Skeletal muscle tissue (tissue), 4 donors: ENCODE measurements around the gene RIC1. TPM values are rescaled to one million over a fixed set of nuclear protein-coding genes. Genes with fewer than 3 reads are reported as not detected.
"Not testable (repeated sequence)": the region's sequence is repeated elsewhere in the genome, so short reads cannot be mapped to it uniquely, and the experiment has no call there.

Experiments used
- H3K27ac ChIP-seq: one replicate; pipeline ENCODE4 v1.7.0; 2013; ENCODE audit warnings: mild to moderate bottlenecking, low read depth, low read length, inconsistent platforms
- H3K27me3 ChIP-seq, 3 donors: one replicate each; pipeline ENCODE4 v1.7.0; 2013; ENCODE audit warnings: low read length in 3 of 3; ENCODE audit not compliant: control insufficient read depth in 3 of 3, insufficient read depth in 3 of 3
- H3K36me3 ChIP-seq, 3 donors: one replicate each; pipeline ENCODE4 v1.7.0; 2013; ENCODE audit warnings: low read length in 3 of 3; ENCODE audit not compliant: control insufficient read depth in 3 of 3, insufficient read depth in 3 of 3
- H3K4me1 ChIP-seq, 3 donors: one replicate each; pipeline ENCODE4 v1.7.0; 2013; ENCODE audit warnings: low read length in 3 of 3, mild to moderate bottlenecking in 3 of 3; ENCODE audit not compliant: control insufficient read depth in 3 of 3, insufficient read depth in 3 of 3
- H3K4me3 ChIP-seq, 3 donors: one replicate each; pipeline ENCODE4 v1.7.0; 2013; ENCODE audit warnings: low read length in 3 of 3
- H3K9ac ChIP-seq, 3 donors: one replicate each; pipeline ENCODE4 v1.7.0; 2013; ENCODE audit warnings: low read length in 3 of 3, mild to moderate bottlenecking in 3 of 3, moderate library complexity in 2 of 3, low read depth in 1 of 3
- H3K9me3 ChIP-seq, 3 donors: one replicate each; pipeline ENCODE4 v1.7.0; 2013; ENCODE audit warnings: low read length in 3 of 3; ENCODE audit not compliant: control insufficient read depth in 3 of 3
- total RNA-seq: library from RNA; depleted of rRNA; stranded (reverse); fragments of >200 nt; gene quantifications from one replicate; pipeline ENCODE4 v1.2.3, GENCODE V29; 2014
- donor health status: Osteomylitis.

RIC1 gene
- total RNA-seq, 1 donor from 2014 or later: 26.6 TPM

GRCh38 chr9:5778805-5779204, 149.9 kb downstream of the RIC1 start:
- Histone ChIP-seq H3K9me3 (peaks cover 0 to 8% (median 2%) of the 10 kb centered on the region in 3 donors), H3K36me3 (peaks cover 29 to 49% (median 45%) of the 10 kb centered on the region in 3 donors), H3K27me3 (no peaks in the 10 kb centered on the region), H3K4me3 (peak overlapping the region in 1 of 3 donors; percentile 6), H3K27ac (no peak overlapping the region), H3K9ac (no peak overlapping the region), H3K4me1 (no peaks in the 10 kb centered on the region)

DNA sequence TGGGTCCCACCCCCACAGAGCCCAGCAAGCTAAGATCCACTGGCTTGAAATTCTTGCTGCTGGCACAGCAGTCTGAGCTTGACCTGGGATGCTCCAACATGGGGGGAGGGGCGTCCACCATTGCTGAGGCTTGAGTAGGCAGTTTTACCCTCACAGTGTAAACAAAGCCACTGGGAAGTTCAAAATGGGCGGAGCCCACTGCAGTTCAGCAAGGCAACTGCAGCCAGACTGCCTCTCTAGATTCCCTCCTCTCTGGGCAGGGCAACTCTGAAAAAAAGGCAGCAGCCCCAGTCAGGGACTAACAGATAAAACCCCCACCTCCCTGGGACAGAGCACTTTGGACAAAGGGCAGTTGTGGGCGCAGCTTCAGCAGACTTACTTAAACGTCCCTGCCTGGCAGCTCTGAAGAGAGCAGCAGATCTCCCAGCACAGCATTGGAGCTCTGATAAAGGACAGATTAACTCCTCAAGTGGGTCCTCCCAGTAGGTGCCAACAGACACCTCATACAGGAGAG, 150.9 kb downstream of the RIC1 start:
- H3K36me3 ChIP-seq: peaks cover 23 to 40% (median 36%) of the 10 kb centered on the region in 3 donors
- H3K4me1 ChIP-seq, H3K9ac ChIP-seq, H3K27ac ChIP-seq, H3K4me3 ChIP-seq, H3K27me3 ChIP-seq, H3K9me3 ChIP-seq: not testable (repeated sequence)

DNA sequence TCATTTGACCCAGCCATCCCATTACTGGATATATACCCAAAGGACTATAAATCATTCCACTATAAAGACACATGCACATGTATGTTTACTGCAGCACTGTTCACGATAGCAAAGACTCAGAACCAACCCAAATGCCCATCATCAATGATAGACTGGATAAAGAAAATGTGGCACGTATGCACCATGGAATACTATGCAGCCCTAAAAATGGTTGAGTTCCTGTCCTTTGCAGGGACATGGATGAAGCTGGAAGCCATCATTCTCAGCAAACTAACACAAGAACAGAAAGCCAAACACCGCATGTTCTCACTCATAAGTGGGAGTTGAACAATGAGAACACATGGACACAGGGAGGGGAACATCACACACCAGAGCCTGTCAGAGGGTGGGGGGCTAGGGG, 154.5 kb downstream of the RIC1 start:
- H3K36me3 ChIP-seq: peaks cover 33 to 47% (median 45%) of the 10 kb centered on the region in 3 donors
- not testable (repeated sequence) for H3K4me3 ChIP-seq, H3K9ac ChIP-seq, H3K27ac ChIP-seq, H3K4me1 ChIP-seq, H3K27me3 ChIP-seq, H3K9me3 ChIP-seq

GRCh38 chr9:5783982-5784381, 155.1 kb downstream of the RIC1 start:
- Histone ChIP-seq H3K9ac (no peak overlapping the region), H3K4me1 (no peaks in the 10 kb centered on the region), H3K27me3 (no peaks in the 10 kb centered on the region), H3K4me3 (no peak overlapping the region), H3K9me3 (no peaks in the 10 kb centered on the region), H3K27ac (no peak overlapping the region), H3K36me3 (peaks cover 27 to 41% (median 39%) of the 10 kb centered on the region in 3 donors)

GRCh38 chr9:5784526-5785315, 155.8 kb downstream of the RIC1 start:
- H3K9me3 ChIP-seq: no peaks in the 10 kb centered on the region

DNA sequence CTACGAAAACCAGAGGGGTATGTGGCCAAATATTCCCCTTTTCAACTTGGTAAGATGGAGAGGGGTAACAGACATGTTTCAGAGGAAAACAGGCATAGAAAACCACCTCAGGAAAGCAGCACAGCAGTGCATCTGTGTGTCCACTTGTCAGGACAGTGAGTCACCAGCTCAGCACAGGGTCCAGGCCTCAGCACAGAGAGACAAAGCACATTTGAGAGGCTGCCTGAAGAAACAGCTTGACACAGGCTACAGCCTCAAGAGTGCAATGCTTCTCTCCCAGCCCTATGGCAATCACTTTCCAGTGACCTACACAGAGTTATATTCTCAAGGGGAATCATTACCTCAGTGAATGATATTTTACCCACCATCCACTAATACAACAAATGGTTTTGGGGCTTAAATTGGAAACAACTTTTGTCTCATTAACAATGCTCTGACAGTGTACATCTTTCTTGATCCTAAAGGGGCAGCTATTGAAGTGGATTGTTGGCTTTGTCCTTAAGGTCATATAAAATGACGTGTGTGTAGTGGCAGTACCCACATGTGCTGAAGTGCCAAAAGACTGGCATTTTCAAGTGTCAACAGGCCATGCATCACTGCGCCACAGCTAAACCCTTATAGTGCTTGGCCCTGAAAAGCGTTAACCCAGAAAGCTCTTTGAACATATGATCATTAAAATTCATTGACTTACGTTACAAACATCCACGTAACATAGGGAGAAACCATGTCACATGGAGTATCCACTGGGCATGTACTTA, 157.6 kb downstream of the RIC1 start:
- Histone ChIP-seq H3K36me3 (peaks cover 13 to 30% (median 24%) of the 10 kb centered on the region in 3 donors), H3K9ac (no peak overlapping the region), H3K4me1 (no peaks in the 10 kb centered on the region), H3K4me3 (no peak overlapping the region), H3K9me3 (no peaks in the 10 kb centered on the region), H3K27ac (no peak overlapping the region), H3K27me3 (no peaks in the 10 kb centered on the region)

More at GRCh38 chr9:5784526-5785315, 155.8 kb downstream of the RIC1 start:
- no peak overlapping the region for H3K9ac ChIP-seq
- H3K27me3 ChIP-seq: no peaks in the 10 kb centered on the region
- peaks cover 21 to 37% (median 36%) of the 10 kb centered on the region in 3 donors for H3K36me3 ChIP-seq
- H3K4me3 ChIP-seq: no peak overlapping the region
- H3K27ac ChIP-seq: no peak overlapping the region
- no peaks in the 10 kb centered on the region for H3K4me1 ChIP-seq

- H3K4me3 ChIP-seq: no peak overlapping the region
- H3K36me3 ChIP-seq: peaks cover 13 to 30% (median 23%) of the 10 kb centered on the region in 3 donors
- no peaks in the 10 kb centered on the region for H3K4me1 ChIP-seq
- no peaks in the 10 kb centered on the region for H3K9me3 ChIP-seq
- no peak overlapping the region for H3K9ac ChIP-seq
- H3K27ac ChIP-seq: no peak overlapping the region
- no peaks in the 10 kb centered on the region for H3K27me3 ChIP-seq
These were observed 158.3 kb downstream of the RIC1 start for GRCh38 chr9:5787220-5787619.

DNA sequence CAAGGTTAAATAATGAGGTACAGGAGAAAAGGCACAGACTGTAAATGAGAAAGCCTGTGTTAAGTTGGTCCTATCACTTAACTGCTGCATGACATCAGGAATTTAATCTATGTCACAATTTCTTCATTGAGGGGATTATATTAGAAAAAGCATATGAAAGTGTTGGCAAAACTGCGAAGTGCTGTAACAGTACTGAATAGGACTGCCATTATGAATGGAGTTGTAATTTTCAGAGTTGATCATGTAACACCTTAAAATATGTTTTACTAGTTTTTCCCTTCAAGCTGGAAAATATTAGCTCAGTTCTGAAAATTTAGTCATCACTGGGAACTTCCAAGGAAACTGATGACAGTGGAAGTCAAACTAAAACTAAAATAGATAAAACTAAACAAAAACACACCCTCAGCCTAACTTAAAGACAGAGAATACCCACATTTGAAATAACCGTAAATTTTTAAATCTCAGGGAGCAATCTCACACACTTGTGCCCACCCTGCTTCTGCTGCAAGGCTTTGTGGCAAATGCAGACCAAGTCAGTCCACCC, 158.9 kb downstream of the RIC1 start:
- H3K9ac ChIP-seq: no peak overlapping the region
- no peak overlapping the region for H3K4me3 ChIP-seq
- H3K9me3 ChIP-seq: no peaks in the 10 kb centered on the region
- peaks cover 13 to 29% (median 23%) of the 10 kb centered on the region in 3 donors for H3K36me3 ChIP-seq
- no peak overlapping the region for H3K27ac ChIP-seq
- H3K4me1 ChIP-seq: no peaks in the 10 kb centered on the region
- H3K27me3 ChIP-seq: no peaks in the 10 kb centered on the region

DNA sequence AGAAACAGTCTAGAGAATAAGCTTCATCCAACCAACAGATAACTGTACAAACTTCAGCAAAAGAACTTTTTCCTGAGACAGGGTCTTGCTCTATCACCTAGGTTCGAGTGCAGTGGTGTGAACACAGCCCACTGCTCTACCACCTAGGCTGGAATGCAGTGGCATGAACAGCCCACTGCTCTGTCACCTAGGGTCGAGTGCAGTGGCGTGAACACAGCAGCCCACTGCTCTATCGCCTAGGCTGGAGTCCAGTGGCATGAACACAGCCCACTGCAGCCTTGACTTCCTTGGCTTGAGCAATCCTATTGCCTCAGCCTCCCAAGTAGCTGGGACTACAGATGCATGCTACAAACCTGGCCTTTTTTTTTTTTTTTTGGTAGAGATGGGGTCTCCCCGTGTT, 160.6 kb downstream of the RIC1 start:
- H3K27ac ChIP-seq: no peak overlapping the region

More for the DNA sequence above, 160.6 kb downstream of the RIC1 start:
- Histone ChIP-seq H3K27me3 (no peaks in the 10 kb centered on the region), H3K36me3 (peaks cover 13 to 29% (median 23%) of the 10 kb centered on the region in 3 donors), H3K9me3 (no peaks in the 10 kb centered on the region), H3K9ac (no peak overlapping the region), H3K4me3 (no peak overlapping the region), H3K4me1 (no peaks in the 10 kb centered on the region)
